ENCODE measurements around the gene WDR1.

DNA sequence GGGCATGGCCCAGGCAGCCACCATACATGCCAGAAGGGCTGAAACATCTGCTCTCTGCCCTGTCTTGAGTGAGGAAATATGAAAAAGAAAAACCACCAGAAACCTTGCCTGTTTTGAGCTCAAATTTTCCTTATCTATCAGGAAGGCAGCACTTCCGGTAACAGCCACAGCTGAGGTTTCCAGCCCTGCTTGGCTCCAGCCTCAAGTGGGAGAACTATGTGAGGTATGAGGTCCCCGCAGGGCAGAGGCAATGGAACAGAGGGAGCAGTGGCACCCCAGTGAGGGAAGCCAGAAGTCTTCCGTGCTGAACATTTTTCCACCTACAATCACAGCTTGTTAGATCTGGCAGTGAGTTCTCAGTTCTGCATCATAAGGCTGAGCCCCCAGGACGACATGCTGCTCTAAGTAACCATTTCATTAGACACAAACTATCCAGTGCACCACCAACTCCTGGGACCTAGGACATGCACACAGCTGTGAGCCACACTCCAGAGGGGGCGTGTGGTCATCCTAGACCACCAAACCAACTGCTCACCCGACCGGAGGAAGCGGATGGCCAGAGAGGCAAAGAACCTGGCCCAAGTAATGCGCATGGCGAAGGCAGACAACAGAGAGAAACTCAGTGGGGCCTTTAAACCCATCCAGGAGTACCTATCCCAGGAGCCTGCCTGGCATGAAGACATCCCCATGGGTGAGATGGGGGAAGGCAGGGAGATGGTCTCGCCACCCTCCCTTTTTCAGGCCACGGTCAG lies 22.6 kb downstream of the WDR1 start:
- TF ChIP-seq, protein P1, sequence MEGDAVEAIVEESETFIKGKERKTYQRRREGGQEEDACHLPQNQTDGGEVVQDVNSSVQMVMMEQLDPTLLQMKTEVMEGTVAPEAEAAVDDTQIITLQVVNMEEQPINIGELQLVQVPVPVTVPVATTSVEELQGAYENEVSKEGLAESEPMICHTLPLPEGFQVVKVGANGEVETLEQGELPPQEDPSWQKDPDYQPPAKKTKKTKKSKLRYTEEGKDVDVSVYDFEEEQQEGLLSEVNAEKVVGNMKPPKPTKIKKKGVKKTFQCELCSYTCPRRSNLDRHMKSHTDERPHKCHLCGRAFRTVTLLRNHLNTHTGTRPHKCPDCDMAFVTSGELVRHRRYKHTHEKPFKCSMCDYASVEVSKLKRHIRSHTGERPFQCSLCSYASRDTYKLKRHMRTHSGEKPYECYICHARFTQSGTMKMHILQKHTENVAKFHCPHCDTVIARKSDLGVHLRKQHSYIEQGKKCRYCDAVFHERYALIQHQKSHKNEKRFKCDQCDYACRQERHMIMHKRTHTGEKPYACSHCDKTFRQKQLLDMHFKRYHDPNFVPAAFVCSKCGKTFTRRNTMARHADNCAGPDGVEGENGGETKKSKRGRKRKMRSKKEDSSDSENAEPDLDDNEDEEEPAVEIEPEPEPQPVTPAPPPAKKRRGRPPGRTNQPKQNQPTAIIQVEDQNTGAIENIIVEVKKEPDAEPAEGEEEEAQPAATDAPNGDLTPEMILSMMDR (conservative IDR thresholded peaks at IDR 0.05 in 1 of 2, IDR thresholded peaks at IDR 0.05 in 1 of 2; ENCODE audit: low read depth in 1 of 2, low read length in 2 of 2), result no peak
- no peak for TF ChIP-seq EZH2 (IDR thresholded peaks at IDR 0.05; ENCODE audit: low read length, missing control alignments)
